Progenitor cell of endocrine pancreas (in vitro differentiated cells): Measurements from ENCODE around the gene COBL. TPM values are rescaled to one million over a fixed set of nuclear protein-coding genes. Genes with fewer than 3 reads are reported as not detected.

ENCODE experiments used
- DNase-seq: peaks from one replicate; pipeline ENCODE4 v3.0.0; 2021; ENCODE audit warnings: low spot score; ENCODE audit not compliant: unreplicated experiment
- H3K27ac Mint-ChIP-seq: 2 replicates; pipeline ENCODE4 v1.8.0; 2021; ENCODE audit warnings: mild to moderate bottlenecking, moderate library complexity, mixed read lengths
- H3K27me3 Mint-ChIP-seq: 2 replicates; pipeline ENCODE4 v1.8.0; 2021; ENCODE audit warnings: mixed read lengths
- H3K36me3 Mint-ChIP-seq: 2 replicates; pipeline ENCODE4 v1.8.0; 2022; ENCODE audit warnings: mixed read lengths; ENCODE audit not compliant: insufficient read depth
- H3K4me1 Mint-ChIP-seq: 2 replicates; pipeline ENCODE4 v1.8.0; 2021; ENCODE audit warnings: low read depth, mixed read lengths
- H3K4me3 Mint-ChIP-seq: 2 replicates; pipeline ENCODE4 v1.8.0; 2021; ENCODE audit warnings: low read depth, mild to moderate bottlenecking, moderate library complexity, mixed read lengths
- H3K9me3 Mint-ChIP-seq: 2 replicates; pipeline ENCODE4 v1.8.0; 2021; ENCODE audit warnings: low read depth, mixed read lengths
- CTCF ChIP-seq: fragments of 200-600 bp; sonication (generic); IDR thresholded peaks from one replicate; pipeline ENCODE4 v1.5.0; 2021; ENCODE audit warnings: antibody characterized with exemption, mild to moderate bottlenecking; ENCODE audit not compliant: unreplicated experiment
- total RNA-seq: library from RNA; stranded (reverse); gene quantifications from 2 replicates; pipeline ENCODE4 v1.2.1, GENCODE V29; 2021

The COBL gene
- total RNA-seq, 1 donor from 2014 or later, result 21.3 TPM

- H3K9me3 Mint-ChIP-seq, result no peaks in the 10 kb centered on the region
- no peak for DNase-seq
- H3K36me3 Mint-ChIP-seq, result no peaks in the 10 kb centered on the region
- H3K4me3 Mint-ChIP-seq, result no peak overlapping the region
- no peaks in the 10 kb centered on the region for H3K4me1 Mint-ChIP-seq
- H3K27me3 Mint-ChIP-seq, result no peaks in the 10 kb centered on the region
- no peak for TF ChIP-seq CTCF
- no peak overlapping the region for H3K27ac Mint-ChIP-seq
These were observed 141.2 kb downstream of the COBL start for GRCh38 chr7:51175316-51175991.

- no peak for TF ChIP-seq CTCF
- H3K9me3 Mint-ChIP-seq, result no peaks in the 10 kb centered on the region
- H3K4me1 Mint-ChIP-seq, result peaks cover 1% of the 10 kb centered on the region
- no peaks in the 10 kb centered on the region for H3K36me3 Mint-ChIP-seq
- DNase-seq, result no peak
- H3K27ac Mint-ChIP-seq, result no peak overlapping the region
- no peaks in the 10 kb centered on the region for H3K27me3 Mint-ChIP-seq
- no peak overlapping the region for H3K4me3 Mint-ChIP-seq
These were observed 151.3 kb downstream of the COBL start for GRCh38 chr7:51165337-51165736.

GRCh38 chr7:51162724-51163329 lies 153.8 kb downstream of the COBL start:
- Mint-ChIP-seq H3K36me3 (no peaks in the 10 kb centered on the region), H3K9me3 (no peaks in the 10 kb centered on the region), H3K27me3 (no peaks in the 10 kb centered on the region), H3K4me1 (peaks cover 1% of the 10 kb centered on the region), H3K4me3 (no peak overlapping the region), H3K27ac (no peak overlapping the region)
- peak; percentile 77 for DNase-seq
- TF ChIP-seq CTCF, result peak; percentile 87

GRCh38 chr7:51161937-51162336 lies 154.7 kb downstream of the COBL start:
- no peak for DNase-seq
- Mint-ChIP-seq H3K36me3 (no peaks in the 10 kb centered on the region), H3K9me3 (no peaks in the 10 kb centered on the region), H3K4me1 (peaks cover 1% of the 10 kb centered on the region), H3K4me3 (no peak overlapping the region), H3K27me3 (no peaks in the 10 kb centered on the region), H3K27ac (no peak overlapping the region)
- TF ChIP-seq CTCF, result no peak

GRCh38 chr7:51160990-51161615 lies 155.5 kb downstream of the COBL start:
- H3K4me1 Mint-ChIP-seq, result peaks cover 1% of the 10 kb centered on the region
- peak; percentile 96 for TF ChIP-seq CTCF
- no peak overlapping the region for H3K4me3 Mint-ChIP-seq
- peak; percentile 69 for DNase-seq
- H3K36me3 Mint-ChIP-seq, result no peaks in the 10 kb centered on the region
- H3K27ac Mint-ChIP-seq, result no peak overlapping the region
- H3K27me3 Mint-ChIP-seq, result no peaks in the 10 kb centered on the region
- H3K9me3 Mint-ChIP-seq, result no peaks in the 10 kb centered on the region
